K562 (cell line): ENCODE results near the gene OXNAD1.

Experiments
- ARNT ChIP-seq, 2 experiments: fragments of 450-650 bp; IDR thresholded peaks; 2 replicates each; pipeline ENCODE4 v1.6.1; 2016; ENCODE audit warnings: mild to moderate bottlenecking in 1 of 2
- CREB1 ChIP-seq, 2 experiments: sonication (generic) in 1 of 2; formaldehyde crosslinking in 1 of 2; IDR thresholded peaks; 2 replicates each; pipeline versions ENCODE4 v1.6.1 to v1.8.0; 2012 to 2022; ENCODE audit warnings: inconsistent platforms in 1 of 2, mild to moderate bottlenecking in 1 of 2, missing genetic modification reagents in 1 of 2, moderate library complexity in 1 of 2
- CTCF ChIP-seq, 3 experiments: IDR thresholded peaks in 2 of 3; conservative IDR thresholded peaks in 1 of 3; 2 replicates each; pipeline ENCODE4 v1.5.1; 2011 to 2012; ENCODE audit warnings: low read length in 3 of 3, mild to moderate bottlenecking in 3 of 3, control low read depth in 2 of 3, improper control_type of control experiment in 1 of 3, inconsistent platforms in 1 of 3, low read depth in 1 of 3, mixed read lengths in 1 of 3, moderate library complexity in 1 of 3; ENCODE audit not compliant: insufficient read depth in 2 of 3
- EZH2 ChIP-seq: IDR thresholded peaks from 2 replicates; pipeline ENCODE4 v1.6.1; 2012; ENCODE audit warnings: low read depth, mild to moderate bottlenecking, inconsistent platforms, low read length, borderline replicate concordance
- FOXJ3 ChIP-seq: sonication (generic); formaldehyde crosslinking; IDR thresholded peaks from 2 replicates; pipeline ENCODE4 v1.4.0; 2020; ENCODE audit warnings: mild to moderate bottlenecking, missing genetic modification reagents
- GATA2 ChIP-seq: sonication (generic); formaldehyde crosslinking; IDR thresholded peaks from 2 replicates; pipeline ENCODE4 v1.4.0; 2020; ENCODE audit warnings: mild to moderate bottlenecking, missing genetic modification reagents
- HMG20B ChIP-seq: fragments of 250-450 bp; sonication (Bioruptor Pico); IDR thresholded peaks from 2 replicates; pipeline ENCODE4 v1.5.0; 2021; ENCODE audit warnings: mild to moderate bottlenecking
- KAT7 ChIP-seq: sonication (generic); formaldehyde crosslinking; IDR thresholded peaks from 2 replicates; pipeline ENCODE4 v1.8.0; 2022; ENCODE audit warnings: missing genetic modification reagents, mild to moderate bottlenecking, borderline replicate concordance
- MAX ChIP-seq: sonication (generic); formaldehyde crosslinking; IDR thresholded peaks from 2 replicates; pipeline ENCODE4 v1.9.0; 2022; ENCODE audit warnings: mild to moderate bottlenecking, missing genetic modification reagents
- NONO ChIP-seq, 2 experiments: fragments of 200-400 bp in 1 of 2; fragments of 450-650 bp in 1 of 2; formaldehyde crosslinking in 1 of 2; IDR thresholded peaks; 2 replicates each; pipeline ENCODE4 v1.6.1; 2017; ENCODE audit warnings: low read depth in 2 of 2, mild to moderate bottlenecking in 2 of 2, moderate library complexity in 2 of 2, low read length in 1 of 2
- RBM15 ChIP-seq: fragments of 200-400 bp; formaldehyde crosslinking; IDR thresholded peaks from 2 replicates; pipeline ENCODE4 v1.6.1; 2018; ENCODE audit warnings: mild to moderate bottlenecking, low read length, moderate library complexity; ENCODE audit not compliant: insufficient read depth
- TAF1 ChIP-seq: IDR thresholded peaks from 2 replicates; pipeline ENCODE4 v1.6.1; 2011; ENCODE audit warnings: mild to moderate bottlenecking, low read length, moderate library complexity; ENCODE audit not compliant: insufficient read depth, control insufficient read depth, severe bottlenecking; ENCODE audit errors: extremely low read depth
- ZBTB8A ChIP-seq: fragments of 450-650 bp; IDR thresholded peaks from 2 replicates; pipeline ENCODE4 v1.6.1; 2018; ENCODE audit warnings: mild to moderate bottlenecking, moderate library complexity; ENCODE audit not compliant: partially characterized antibody

- no peak for TF ChIP-seq RBM15
- no peak for TF ChIP-seq GATA2 (CRISPR knock-in tag)
- TF ChIP-seq NONO (IDR thresholded peaks at IDR 0.05; ENCODE audit: low read depth in 2 of 2, low read length in 1 of 2): no peak
- TF ChIP-seq ARNT (IDR thresholded peaks at IDR 0.05): no peak
- no peak for TF ChIP-seq MAX (CRISPR knock-in tag)
- no peak for TF ChIP-seq FOXJ3 (CRISPR knock-in tag)
- no peak for TF ChIP-seq CREB1 (IDR thresholded peaks at IDR 0.05)
- no peak for TF ChIP-seq CREB1 (CRISPR knock-in tag; IDR thresholded peaks at IDR 0.05)
- TF ChIP-seq ZBTB8A: no peak
- TF ChIP-seq HMG20B (CRISPR knock-in tag): no peak
- TF ChIP-seq CTCF (IDR thresholded peaks at IDR 0.05 in 2 of 3, conservative IDR thresholded peaks at IDR 0.05 in 1 of 3; ENCODE audit: insufficient read depth in 2 of 3, low read depth in 1 of 3, low read length in 3 of 3): no peak
- TF ChIP-seq KAT7: no peak
- TF ChIP-seq TAF1: no peak
- no peak for TF ChIP-seq EZH2
Measured at GRCh38 chr3:16241225-16241624, 23.8 kb upstream of the OXNAD1 start.
